Right hindlimb (tissue), 1 donor: ENCODE data around the gene TMEM108.

Experiments
- DNase-seq: peaks from one replicate; pipeline ENCODE4 v3.0.0-alpha.2; 2018

TMEM108 gene

GRCh38 chr3:133428552-133428951 is 390.4 kb downstream of the TMEM108 start:
- DNase-seq, result no peak

- no peak for DNase-seq
These were observed 390.9 kb downstream of the TMEM108 start for GRCh38 chr3:133429063-133429462.

GRCh38 chr3:133439563-133439962 is 401.4 kb downstream of the TMEM108 start:
- no peak for DNase-seq

GRCh38 chr3:133440652-133441051 is 402.5 kb downstream of the TMEM108 start:
- DNase-seq, result no peak

- DNase-seq, result no peak
These were observed 403.7 kb downstream of the TMEM108 start for GRCh38 chr3:133441867-133442270.

GRCh38 chr3:133442518-133442917 is 404.3 kb downstream of the TMEM108 start:
- DNase-seq, result no peak

GRCh38 chr3:133443649-133444422 is 405.6 kb downstream of the TMEM108 start:
- DNase-seq, result no peak

GRCh38 chr3:133444423-133444774 is 406.2 kb downstream of the TMEM108 start:
- DNase-seq, result no peak

- no peak for DNase-seq
These were observed 406.9 kb downstream of the TMEM108 start for GRCh38 chr3:133445108-133445507.
